HepG2 (cell line): Measurements from ENCODE around the gene GPRASP2. TPM values are rescaled to one million over a fixed set of nuclear protein-coding genes. Genes with fewer than 3 reads are reported as not detected.

Experiments
- ATAC-seq: fragments of 200-7000 bp; cut with Tn5 transposase; 3 replicates; pipeline ENCODE4 v1.9.1; 2020; ENCODE audit warnings: mild to moderate bottlenecking, moderate library complexity
- BruUV-seq: library from RNA; stranded (reverse); fragments of 400-500 nt; replicated peaks from 2 replicates; lab custom pipeline; 2021; lab: Mats Ljungman, UMichigan
- CTCF ChIA-PET: fragments of 300-600 bp; formaldehyde crosslinking; extraction: SDS; loops from one replicate; lab custom pipeline; 2021; ENCODE audit warnings: low total read pairs, inconsistent platforms, low intra/inter-chr PET ratio; lab: Yijun Ruan, JAX
- POLR2A ChIA-PET: fragments of 350-600 bp; sonication (Branson Sonifier 250); formaldehyde crosslinking; loops from one replicate; lab custom pipeline; 2020; ENCODE audit warnings: antibody characterized with exemption, inconsistent platforms; lab: Yijun Ruan, JAX
- DNase-seq: peaks from one replicate; pipeline ENCODE4 v3.0.0-alpha.2; 2015; ENCODE audit warnings: low spot score
- FAIRE-seq: peaks from 3 replicates; lab custom pipeline; 2011; peaks lifted over from hg19 to GRCh38; lab: Jason Lieb, UNC
- H2AFZ ChIP-seq: one replicate; pipeline ENCODE4 v1.6.1; 2011; ENCODE audit warnings: low read length, inconsistent platforms
- H3K27ac ChIP-seq: fragments of 300-600 bp; 3 replicates; pipeline ENCODE4 v1.8.0; 2011; ENCODE audit warnings: mixed run types, mild to moderate bottlenecking, mixed read lengths, low read length, inconsistent platforms; ENCODE audit not compliant: insufficient read depth; ENCODE audit errors: extremely low read length
- H3K27me3 ChIP-seq, 2 experiments: fragments of 200-600 bp in 1 of 2; 2 replicates in 1 of 2; 3 replicates in 1 of 2; pipeline versions ENCODE4 v1.6.0 to v1.8.0; 2011; ENCODE audit warnings: low read length in 2 of 2, mild to moderate bottlenecking in 2 of 2, moderate library complexity in 2 of 2, inconsistent platforms in 1 of 2; ENCODE audit not compliant: insufficient read depth in 2 of 2, control insufficient read depth in 1 of 2
- H3K36me3 ChIP-seq, 2 experiments: fragments of 200-600 bp in 1 of 2; replicated peaks in 1 of 2; 2 replicates in 1 of 2; 3 replicates in 1 of 2; pipeline versions ENCODE4 v1.5.1 to v1.8.0; 2011; ENCODE audit warnings: low read length in 2 of 2, inconsistent platforms in 1 of 2; ENCODE audit not compliant: insufficient read depth in 2 of 2, control insufficient read depth in 1 of 2
- H3K4me1 ChIP-seq: 2 replicates; pipeline ENCODE4 v1.5.1; 2012; ENCODE audit warnings: low read length, inconsistent platforms; ENCODE audit not compliant: insufficient read depth
- H3K4me2 ChIP-seq: 2 replicates; pipeline ENCODE4 v1.6.0; 2011; ENCODE audit warnings: low read depth, low read length, inconsistent platforms
- H3K4me3 ChIP-seq, 3 experiments: fragments of 200-600 bp in 1 of 3; sonication (generic), shearing (Covaris generic) in 1 of 3; replicated peaks in 1 of 3; 2 replicates each; pipeline ENCODE4 v1.5.1; 2011 to 2016; ENCODE audit warnings: low read length in 3 of 3, inconsistent platforms in 2 of 3, low read depth in 2 of 3, mild to moderate bottlenecking in 2 of 3, control low read depth in 1 of 3, mixed read lengths in 1 of 3; ENCODE audit not compliant: insufficient read depth in 1 of 3
- H3K79me2 ChIP-seq: one replicate; pipeline ENCODE4 v1.6.1; 2011; ENCODE audit warnings: low read length, inconsistent platforms; ENCODE audit not compliant: insufficient read depth
- H3K9ac ChIP-seq: 2 replicates; pipeline ENCODE4 v1.6.0; 2011; ENCODE audit warnings: mild to moderate bottlenecking, low read depth, low read length, inconsistent platforms; ENCODE audit not compliant: insufficient read depth
- H3K9me3 ChIP-seq: 2 replicates; pipeline ENCODE4 v1.5.1; 2012; ENCODE audit warnings: mild to moderate bottlenecking, low read length
- H4K20me1 ChIP-seq: 2 replicates; pipeline ENCODE4 v1.6.0; 2011; ENCODE audit warnings: inconsistent platforms, mild to moderate bottlenecking, low read length, moderate library complexity; ENCODE audit not compliant: insufficient read depth
- KLF11 ChIP-seq: IDR thresholded peaks from 2 replicates; pipeline ENCODE4 v1.6.1; 2016; ENCODE audit warnings: missing compliant biosample characterization
- NR2C2 ChIP-seq: sonication (generic); formaldehyde crosslinking; IDR thresholded peaks from 2 replicates; pipeline ENCODE4 v1.4.0; 2020; ENCODE audit warnings: missing genetic modification reagents, mild to moderate bottlenecking, moderate library complexity, borderline replicate concordance
- PLRG1 ChIP-seq: fragments of 450-650 bp; conservative IDR thresholded peaks from 2 replicates; pipeline ENCODE4 v1.6.1; 2016
- RBAK ChIP-seq: sonication (generic); formaldehyde crosslinking; IDR thresholded peaks from 2 replicates; pipeline ENCODE4 v1.5.1; 2020; ENCODE audit warnings: mild to moderate bottlenecking, missing genetic modification reagents
- RFX3 ChIP-seq: IDR thresholded peaks from 2 replicates; pipeline ENCODE4 v1.6.1; 2016; ENCODE audit warnings: missing biosample characterization, missing genetic modification reagents
- TBX2 ChIP-seq: sonication (generic); formaldehyde crosslinking; IDR thresholded peaks from 2 replicates; pipeline ENCODE4 v1.5.0; 2020; ENCODE audit warnings: missing genetic modification reagents, mild to moderate bottlenecking, borderline replicate concordance
- XBP1 ChIP-seq: sonication (generic); formaldehyde crosslinking; IDR thresholded peaks from 2 replicates; pipeline ENCODE4 v1.5.0; 2020; ENCODE audit warnings: missing genetic modification reagents
- ZBTB42 ChIP-seq: sonication (generic); formaldehyde crosslinking; IDR thresholded peaks from 2 replicates; pipeline ENCODE4 v1.5.0; 2020; ENCODE audit warnings: mild to moderate bottlenecking, missing genetic modification reagents
- ZMAT3 ChIP-seq: sonication (generic); formaldehyde crosslinking; conservative IDR thresholded peaks from 2 replicates; pipeline ENCODE4 v1.7.0; 2021; ENCODE audit warnings: missing genetic modification reagents
- ZNF263 ChIP-seq: sonication (generic); formaldehyde crosslinking; IDR thresholded peaks from 2 replicates; pipeline ENCODE4 v1.4.0; 2020; ENCODE audit warnings: missing genetic modification reagents
- ZNF737 ChIP-seq: sonication (generic); formaldehyde crosslinking; IDR thresholded peaks from 2 replicates; pipeline ENCODE4 v1.5.0; 2020; ENCODE audit warnings: missing genetic modification reagents, mild to moderate bottlenecking, borderline replicate concordance
- in situ Hi-C: cut with HindIII; loops from 2 replicates; pipeline ENCODE4 v1.10.0; 2017; ENCODE audit warnings: low pct_unique_long_range_greater_than_20kb; ENCODE audit not compliant: extremely low pct_ligation_motif_present
- intact Hi-C: fragments of 100-400 bp; cut with micrococcal nuclease; formaldehyde crosslinking; loops from one replicate; pipeline ENCODE4 v1.10.0; 2022; ENCODE audit not compliant: unreplicated experiment
- polyA plus RNA-seq, 8 experiments: library from polyadenylated mRNA; depleted of rRNA in 3 of 8; stranded (reverse) in 7 of 8; unstranded in 1 of 8; fragments of >200 nt; fragmentation: Illumina TruSeq in 4 of 8; extraction: Trizol in 4 of 8; gene quantifications; 2 replicates each; pipeline versions ENCODE4 v1.2.1 to v1.2.3, GENCODE V29; 2011 to 2016; ENCODE audit warnings: low read depth in 4 of 8, missing spikeins in 1 of 8, mixed read lengths in 1 of 8; ENCODE audit not compliant: insufficient read depth in 1 of 8
- total RNA-seq, 5 experiments: library from RNA; depleted of rRNA; stranded (reverse); fragments of >200 nt; fragmentation: Illumina TruSeq; extraction: Trizol; gene quantifications; 2 replicates each; pipeline ENCODE4 v1.2.3, GENCODE V29; 2016; ENCODE audit warnings: low read depth in 1 of 5
- TF ChIP-seq, protein P1 (sequence below): sonication (generic); formaldehyde crosslinking; IDR thresholded peaks from 2 replicates; pipeline ENCODE4 v1.4.0; 2020; ENCODE audit warnings: mild to moderate bottlenecking, missing genetic modification reagents

The GPRASP2 gene
- total and polyA plus RNA-seq, 2 of the 13 experiments (the other 11 are each of a cell fraction or from before 2014, with no cell fraction given) = 0.55 to 1.3 TPM

GRCh38 chrX:102696306-102696705, 15.9 kb upstream of the GPRASP2 start (continued):
- TF ChIP-seq, protein P1, sequence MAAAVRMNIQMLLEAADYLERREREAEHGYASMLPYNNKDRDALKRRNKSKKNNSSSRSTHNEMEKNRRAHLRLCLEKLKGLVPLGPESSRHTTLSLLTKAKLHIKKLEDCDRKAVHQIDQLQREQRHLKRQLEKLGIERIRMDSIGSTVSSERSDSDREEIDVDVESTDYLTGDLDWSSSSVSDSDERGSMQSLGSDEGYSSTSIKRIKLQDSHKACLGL = no peak
- TF ChIP-seq KLF11 (CRISPR knock-in tag) = no peak
- TF ChIP-seq TBX2 (CRISPR knock-in tag) = no peak
- no peak for TF ChIP-seq RFX3 (CRISPR knock-in tag)
- no peak for TF ChIP-seq NR2C2

DNA sequence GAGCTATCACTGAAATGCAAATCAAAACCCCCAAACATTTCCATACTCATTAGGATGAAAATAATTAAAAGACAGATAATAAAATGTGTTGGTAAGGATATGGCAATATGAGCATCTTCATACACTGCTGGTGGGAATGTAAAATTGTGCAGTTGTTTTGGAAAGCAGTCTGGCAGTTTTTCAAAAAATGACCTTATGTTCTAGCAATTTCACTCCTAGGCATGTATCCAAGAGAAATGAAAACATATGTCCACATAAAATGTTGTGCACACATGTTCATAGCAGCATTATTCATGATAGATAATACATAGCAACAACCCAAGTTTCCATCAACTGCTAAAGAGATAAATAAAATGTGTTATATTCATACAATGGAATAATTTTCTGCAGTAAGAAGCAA, 14.8 kb upstream of the GPRASP2 start:
- intact Hi-C loops = no loop called here
- no TSS peak for BruUV-seq
- no peaks in the 10 kb centered on the region for H3K4me1 ChIP-seq
- DNase-seq (no peak), ATAC-seq (no peak), FAIRE-seq (no peak)
- H3K4me2 ChIP-seq = no peak overlapping the region
- no peaks in the 10 kb centered on the region for H3K27me3 ChIP-seq
- POLR2A ChIA-PET = no interaction called here
- no peak overlapping the region for H2AFZ ChIP-seq
- CTCF ChIA-PET = no interaction called here
- H3K79me2 ChIP-seq = no peaks in the 10 kb centered on the region
- H4K20me1 ChIP-seq = no peaks in the 10 kb centered on the region
- in situ Hi-C loops = no loop called here
- H3K9ac ChIP-seq = no peak overlapping the region
- no peak for TF ChIP-seq PLRG1
- no peak for TF ChIP-seq ZNF263 (CRISPR knock-in tag)
- no peak for TF ChIP-seq ZBTB42 (CRISPR knock-in tag)
- TF ChIP-seq ZNF737 (CRISPR knock-in tag) = no peak
- no peak for TF ChIP-seq XBP1 (CRISPR knock-in tag)
- no peak for TF ChIP-seq RBAK (CRISPR knock-in tag)
- TF ChIP-seq ZMAT3 (CRISPR knock-in tag) = no peak
- no peak overlapping the region for H3K27ac ChIP-seq
- no peaks in the 10 kb centered on the region for H3K9me3 ChIP-seq
- H3K36me3 ChIP-seq = no peaks in the 10 kb centered on the region
- H3K4me3 ChIP-seq = no peak overlapping the region
